PC-3 (cell line): Measurements from ENCODE around the gene TBC1D24. TPM values are rescaled to one million over a fixed set of nuclear protein-coding genes. Genes with fewer than 3 reads are reported as not detected.

Source experiments
- microRNA-seq: library from miRNA; unstranded; fragments of <30 nt; microRNA quantifications from one replicate; pipeline ENCODE4 v1.1.0, GENCODE V29; 2020; ENCODE audit not compliant: unreplicated experiment
- total RNA-seq: library from RNA; depleted of rRNA; stranded (reverse); fragments of >200 nt; gene quantifications from 2 replicates; pipeline ENCODE4 v1.2.3, GENCODE V29; 2014; rRNA removed

TBC1D24 gene
- total RNA-seq, 1 experiment from 2014 or later = 15.2 TPM

Small RNA genes within 50 kb of the gene (microRNA-seq; reads per million reads assigned to microRNA genes)
- gene MIR3178 (not detected), gene MIR6767 (not detected), gene MIR6768 (not detected)

Other genes with a start within 250 kb of the TBC1D24 start
- 1.6 and 2.7 TPM in 2 replicates for gene DNASE1L2, start 238.7 kb upstream of the TBC1D24 start, total RNA-seq
- 71.7 and 90.5 TPM in 2 replicates for gene ECI1, start 223.5 kb upstream of the TBC1D24 start, total RNA-seq
- 131 and 154 TPM in 2 replicates for gene RNPS1, start 207.0 kb upstream of the TBC1D24 start, total RNA-seq
- 11.0 and 15.5 TPM in 2 replicates for gene ABCA3, start 134.4 kb upstream of the TBC1D24 start, total RNA-seq
- gene CCNF, start 45.7 kb upstream of the TBC1D24 start, total RNA-seq = 26.8 and 31.4 TPM in 2 replicates
- 35.5 and 44.9 TPM in 2 replicates for gene TEDC2, start 15.0 kb upstream of the TBC1D24 start, total RNA-seq
- not detected in 2 replicates for gene NTN3, start 3.8 kb upstream of the TBC1D24 start, total RNA-seq
- gene ATP6V0C, start 38.8 kb downstream of the TBC1D24 start, total RNA-seq = 67.4 and 80.2 TPM in 2 replicates
- gene AMDHD2, start 45.2 kb downstream of the TBC1D24 start, total RNA-seq = 50.3 and 62.8 TPM in 2 replicates
- 0.46 TPM in 1 of 2 replicates, not detected in the other for gene CEMP1, start 56.3 kb downstream of the TBC1D24 start, total RNA-seq
- 13.7 and 18.9 TPM in 2 replicates for gene PDPK1, start 62.9 kb downstream of the TBC1D24 start, total RNA-seq
- gene KCTD5, start 207.4 kb downstream of the TBC1D24 start, total RNA-seq = 52.2 and 62.1 TPM in 2 replicates
- gene PRSS27, start 245.1 kb downstream of the TBC1D24 start, total RNA-seq = 1.2 TPM in 1 of 2 replicates, not detected in the other